Thyroid gland (tissue), 4 donors: Measurements from ENCODE around the gene BCAS3. TPM values are rescaled to one million over a fixed set of nuclear protein-coding genes. Genes with fewer than 3 reads are reported as not detected.
"Not testable (repeated sequence)": the region's sequence is repeated elsewhere in the genome, so short reads cannot be mapped to it uniquely, and the experiment has no call there.

Source experiments
- DNase-seq, 2 donors: peaks; one replicate each; pipeline ENCODE4 v3.0.0-alpha.2; 2019
- H3K27ac ChIP-seq, 3 donors: fragments of 200-600 bp; sonication (generic); 1 replicate in 2 of 3; 2 replicates in 1 of 3; pipeline ENCODE4 v1.5.1; 2016 to 2019; ENCODE audit warnings: mild to moderate bottlenecking in 1 of 3, moderate library complexity in 1 of 3
- H3K27me3 ChIP-seq: fragments of 200-600 bp; sonication (generic); one replicate; pipeline ENCODE4 v1.5.1; 2019
- H3K36me3 ChIP-seq, 2 donors: fragments of 200-600 bp; sonication (generic); one replicate each; pipeline ENCODE4 v1.5.1; 2016 to 2019
- H3K4me1 ChIP-seq, 2 donors: fragments of 200-600 bp; sonication (generic); one replicate each; pipeline ENCODE4 v1.5.1; 2017 to 2019
- H3K4me3 ChIP-seq, 3 donors: fragments of 200-600 bp; sonication (generic); replicated peaks in 1 of 3; 1 replicate in 2 of 3; 2 replicates in 1 of 3; pipeline ENCODE4 v1.5.1; 2016; ENCODE audit warnings: mild to moderate bottlenecking in 1 of 3
- H3K9me3 ChIP-seq: fragments of 200-600 bp; sonication (generic); one replicate; pipeline ENCODE4 v1.5.1; 2017
- POLR2A ChIP-seq, 2 donors: fragments of 450-650 bp; IDR thresholded peaks; one replicate each; pipeline ENCODE4 v1.6.1; 2017; ENCODE audit warnings: antibody characterized with exemption in 2 of 2, mild to moderate bottlenecking in 2 of 2, moderate library complexity in 1 of 2
- WGBS, 2 donors: methylation state at CpG; one replicate each; pipeline ENCODE4 v1.1.5; 2017; 5-methylcytosine and 5-hydroxymethylcytosine counted together
- intact Hi-C: fragments of 100-400 bp; cut with DNase I; formaldehyde crosslinking; loops from one replicate; pipeline ENCODE4 v1.15.1; 2023
- total RNA-seq, 4 donors: library from RNA; depleted of rRNA; stranded (reverse); fragments of >200 nt; gene quantifications; one replicate each; pipeline ENCODE4 v1.2.3, GENCODE V29; 2016
- TF ChIP-seq, protein P1 (sequence below), 6 experiments: fragments of 200-600 bp in 3 of 6; fragments of 450-650 bp in 3 of 6; sonication (generic) in 3 of 6; IDR thresholded peaks; one replicate each; pipeline ENCODE4 v1.5.1; 2016 to 2019; ENCODE audit warnings: antibody characterized with exemption in 6 of 6, mild to moderate bottlenecking in 2 of 6, inconsistent platforms in 1 of 6, moderate library complexity in 1 of 6

Gene BCAS3
- total RNA-seq, 4 donors from 2014 or later, result 41.8 to 78.7 (median 51.6) TPM

DNA sequence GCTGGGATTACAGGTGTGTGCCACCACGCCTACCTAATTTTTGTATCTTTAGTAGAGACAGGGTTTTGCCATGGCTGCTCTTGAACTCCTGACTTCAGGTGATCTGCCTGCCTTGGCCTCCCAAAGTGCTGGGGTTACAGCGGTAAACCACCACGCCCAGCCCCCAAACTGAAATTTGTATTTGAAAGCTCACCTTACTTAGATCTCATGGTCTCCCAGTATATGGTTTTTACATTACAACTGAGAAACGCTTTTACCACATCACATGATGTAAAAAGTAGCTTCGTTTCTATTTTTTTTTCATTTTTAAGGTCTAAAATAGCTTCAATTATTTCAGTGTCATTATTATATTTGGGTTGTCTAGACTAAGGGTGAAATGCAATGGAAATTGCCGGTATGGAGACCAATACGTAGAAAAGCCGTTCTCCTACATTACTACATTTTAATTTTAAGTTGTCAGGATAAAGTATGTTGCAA is 93.3 kb downstream of the BCAS3 start:
- Histone ChIP-seq H3K27me3 (no peaks in the 10 kb centered on the region), H3K27ac (no peak overlapping the region), H3K4me1 (no peaks in the 10 kb centered on the region), H3K9me3 (no peaks in the 10 kb centered on the region), H3K4me3 (no peak overlapping the region), H3K36me3 (no peaks in the 10 kb centered on the region)
- 97% methylated on average over 8 of the region's 8 CpGs for WGBS, 2 donors
- no peak for DNase-seq
- intact Hi-C loops, result no loop called here
- TF ChIP-seq POLR2A (IDR thresholded peaks at IDR 0.05), result no peak
- TF ChIP-seq, protein P1, sequence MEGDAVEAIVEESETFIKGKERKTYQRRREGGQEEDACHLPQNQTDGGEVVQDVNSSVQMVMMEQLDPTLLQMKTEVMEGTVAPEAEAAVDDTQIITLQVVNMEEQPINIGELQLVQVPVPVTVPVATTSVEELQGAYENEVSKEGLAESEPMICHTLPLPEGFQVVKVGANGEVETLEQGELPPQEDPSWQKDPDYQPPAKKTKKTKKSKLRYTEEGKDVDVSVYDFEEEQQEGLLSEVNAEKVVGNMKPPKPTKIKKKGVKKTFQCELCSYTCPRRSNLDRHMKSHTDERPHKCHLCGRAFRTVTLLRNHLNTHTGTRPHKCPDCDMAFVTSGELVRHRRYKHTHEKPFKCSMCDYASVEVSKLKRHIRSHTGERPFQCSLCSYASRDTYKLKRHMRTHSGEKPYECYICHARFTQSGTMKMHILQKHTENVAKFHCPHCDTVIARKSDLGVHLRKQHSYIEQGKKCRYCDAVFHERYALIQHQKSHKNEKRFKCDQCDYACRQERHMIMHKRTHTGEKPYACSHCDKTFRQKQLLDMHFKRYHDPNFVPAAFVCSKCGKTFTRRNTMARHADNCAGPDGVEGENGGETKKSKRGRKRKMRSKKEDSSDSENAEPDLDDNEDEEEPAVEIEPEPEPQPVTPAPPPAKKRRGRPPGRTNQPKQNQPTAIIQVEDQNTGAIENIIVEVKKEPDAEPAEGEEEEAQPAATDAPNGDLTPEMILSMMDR (IDR thresholded peaks at IDR 0.05), result no peak

DNA sequence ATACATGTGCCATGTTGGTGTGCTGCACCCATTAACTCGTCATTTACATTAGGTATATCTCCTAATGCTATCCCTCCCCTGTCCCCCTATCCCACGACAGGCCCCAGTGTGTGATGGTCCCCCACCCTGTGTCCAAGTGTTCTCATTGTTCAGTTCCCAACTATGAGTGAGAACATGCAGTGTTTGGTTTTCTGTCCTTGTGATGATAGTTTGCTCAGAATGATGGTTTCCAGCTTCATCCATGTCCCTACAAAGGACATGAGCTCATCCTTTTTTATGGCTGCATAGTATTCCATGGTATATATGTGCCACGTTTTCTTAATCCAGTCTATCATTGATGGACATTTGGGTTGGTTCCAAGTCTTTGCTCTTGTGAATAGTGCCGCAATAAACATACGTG is 94.0 kb downstream of the BCAS3 start:
- H3K4me3 ChIP-seq, H3K4me1 ChIP-seq, H3K27me3 ChIP-seq, H3K9me3 ChIP-seq, H3K27ac ChIP-seq, H3K36me3 ChIP-seq, DNase-seq, intact Hi-C loops: not testable (repeated sequence)
- 94 to 95% methylated on average over 5 of the region's 5 CpGs for WGBS, 2 donors

DNA sequence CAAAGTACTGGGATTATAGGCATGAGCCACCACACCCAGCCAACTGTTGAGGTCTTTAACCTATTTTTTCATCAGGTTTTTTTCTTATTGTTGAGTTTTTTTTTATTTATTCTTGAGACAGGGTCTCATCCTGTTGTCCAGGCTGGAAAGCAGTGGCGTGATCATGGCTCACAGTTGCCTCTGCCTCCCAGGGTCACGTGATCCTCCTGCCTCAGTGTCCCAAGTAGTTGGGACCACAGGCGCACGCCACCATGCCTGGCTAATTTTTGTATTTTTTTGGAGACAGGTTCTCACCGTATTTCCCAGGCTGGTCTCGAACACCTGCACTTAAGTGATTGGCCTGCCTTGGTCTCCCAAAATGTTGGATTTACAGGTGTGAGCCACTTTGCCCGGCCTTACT is 95.9 kb downstream of the BCAS3 start:
- H3K27me3 ChIP-seq, result no peaks in the 10 kb centered on the region
- no peaks in the 10 kb centered on the region for H3K9me3 ChIP-seq
- no peak overlapping the region for H3K4me3 ChIP-seq
- whole genome bisulfite sequencing, 2 donors, result 95 to 98% methylated on average over 7 of the region's 7 CpGs
- no peaks in the 10 kb centered on the region for H3K4me1 ChIP-seq
- TF ChIP-seq POLR2A (IDR thresholded peaks at IDR 0.05), result no peak
- TF ChIP-seq, protein P1 (IDR thresholded peaks at IDR 0.05), result no peak
- H3K36me3 ChIP-seq, result no peaks in the 10 kb centered on the region
- DNase-seq, result no peak
- intact Hi-C loops, result no loop called here
- H3K27ac ChIP-seq, result no peak overlapping the region

DNA sequence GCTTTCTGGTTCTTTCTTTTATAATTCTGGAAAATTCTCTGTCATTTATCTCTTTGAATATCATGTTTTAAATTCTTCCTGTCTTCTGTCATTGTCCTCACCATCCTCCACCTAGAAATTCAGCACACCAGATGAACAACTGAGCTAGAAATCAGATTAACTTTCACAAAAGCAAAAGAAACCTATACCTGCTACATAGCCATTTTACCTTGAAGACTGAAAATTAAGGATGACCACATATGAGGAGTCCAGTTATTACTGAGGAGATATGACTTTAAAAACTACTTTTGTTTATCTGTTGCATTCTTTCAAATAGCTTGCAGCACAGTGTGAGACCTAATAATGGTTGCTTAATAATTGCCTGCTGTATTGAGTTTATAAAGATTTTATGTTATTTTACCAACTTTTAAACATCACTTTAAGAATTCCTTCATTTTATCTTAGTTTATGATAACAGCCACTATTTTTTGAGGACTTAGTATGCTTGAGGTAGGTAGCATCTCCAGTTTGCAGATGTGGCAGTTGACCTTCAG is 104.3 kb downstream of the BCAS3 start:
- intact Hi-C loops, result no loop called here
- TF ChIP-seq POLR2A (IDR thresholded peaks at IDR 0.05), result no peak
- TF ChIP-seq, protein P1 (IDR thresholded peaks at IDR 0.05), result no peak
- H3K9me3 ChIP-seq, result no peaks in the 10 kb centered on the region

DNA sequence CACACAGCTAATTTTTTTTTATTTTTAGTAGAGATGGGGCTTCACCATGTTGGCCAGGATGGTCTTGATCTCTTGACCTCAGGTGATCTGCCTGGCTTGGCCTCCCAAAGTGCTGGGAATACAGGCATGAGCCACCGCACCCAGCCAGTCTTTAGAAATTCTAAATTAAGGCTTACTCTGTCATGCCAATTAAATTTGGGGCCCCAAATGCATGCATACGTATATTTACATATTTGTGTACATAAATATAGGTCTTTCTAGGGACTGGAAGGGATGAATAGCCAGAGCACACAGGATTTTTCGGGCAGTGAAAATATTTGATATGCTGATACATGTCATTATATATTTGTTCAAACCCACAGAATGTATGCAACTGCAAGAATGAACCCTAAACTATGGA is 105.1 kb downstream of the BCAS3 start:
- TF ChIP-seq, protein P1 (IDR thresholded peaks at IDR 0.05), result no peak
- TF ChIP-seq POLR2A (IDR thresholded peaks at IDR 0.05), result no peak
- intact Hi-C loops, result no loop called here

More for the DNA sequence above, 104.3 kb downstream of the BCAS3 start:
- Histone ChIP-seq H3K4me1 (no peaks in the 10 kb centered on the region), H3K4me3 (no peak overlapping the region), H3K36me3 (no peaks in the 10 kb centered on the region), H3K27me3 (no peaks in the 10 kb centered on the region), H3K27ac (no peak overlapping the region)
- DNase-seq, result no peak

DNA sequence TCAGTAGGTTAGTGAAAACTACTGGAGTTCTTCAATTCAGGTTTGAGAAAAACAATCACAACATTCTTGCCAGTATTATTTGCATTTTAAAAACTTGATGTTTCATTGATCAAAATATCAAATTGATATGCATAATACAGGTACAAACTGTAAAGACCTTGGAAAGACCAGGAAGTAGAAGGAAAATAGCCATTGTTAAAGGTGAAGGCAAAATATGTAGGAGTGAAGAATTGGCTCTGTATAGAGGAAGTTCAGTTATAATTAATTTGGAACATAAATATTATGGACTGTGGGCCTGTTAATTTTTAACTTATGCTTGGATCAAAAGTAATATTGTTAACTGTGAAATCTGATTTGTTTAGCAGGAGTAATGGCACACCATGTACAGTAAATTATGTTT is 112.6 kb downstream of the BCAS3 start:
- no peaks in the 10 kb centered on the region for H3K4me1 ChIP-seq
- no peaks in the 10 kb centered on the region for H3K9me3 ChIP-seq
- no peaks in the 10 kb centered on the region for H3K36me3 ChIP-seq
- H3K27me3 ChIP-seq, result no peaks in the 10 kb centered on the region
- no peak overlapping the region for H3K27ac ChIP-seq
- intact Hi-C loops, result no loop called here
- H3K4me3 ChIP-seq, result no peak overlapping the region
- DNase-seq, result no peak
- TF ChIP-seq, protein P1 (IDR thresholded peaks at IDR 0.05), result no peak
- no peak for TF ChIP-seq POLR2A (IDR thresholded peaks at IDR 0.05)

More for the DNA sequence above, 105.1 kb downstream of the BCAS3 start:
- no peaks in the 10 kb centered on the region for H3K9me3 ChIP-seq
- DNase-seq, result no peak
- no peak overlapping the region for H3K27ac ChIP-seq
- 94 to 96% methylated on average over 3 of the region's 3 CpGs for WGBS, 2 donors
- H3K4me1 ChIP-seq, result no peaks in the 10 kb centered on the region
- H3K36me3 ChIP-seq, result no peaks in the 10 kb centered on the region
- H3K4me3 ChIP-seq, result no peak overlapping the region
- H3K27me3 ChIP-seq, result no peaks in the 10 kb centered on the region
